Activated CD8-positive, alpha-beta memory T cell treated with anti-CD3 and anti-CD28 coated beads, Interleukin-2, amount 50 U/mL, for 1 hour (primary cell): Measurements from ENCODE around the gene CBARP.

Experiments
- DNase-seq: peaks from one replicate; pipeline ENCODE4 v3.0.0-alpha.2; 2020; ENCODE audit errors: extremely low read depth

Gene CBARP

GRCh38 chr19:1239420-1239795, 1.6 kb upstream of the CBARP start:
- no peak for DNase-seq

- no peak for DNase-seq
Observed at GRCh38 chr19:1238369-1239303, 831 bp upstream of the CBARP start.

GRCh38 chr19:1237027-1237659, 662 bp downstream of the CBARP start:
- no peak for DNase-seq

- DNase-seq: no peak
Observed at GRCh38 chr19:1236576-1236975, 1.2 kb downstream of the CBARP start.

GRCh38 chr19:1235625-1236538, 1.9 kb downstream of the CBARP start:
- DNase-seq: no peak

- DNase-seq: no peak
Observed at GRCh38 chr19:1234955-1235380, 2.8 kb downstream of the CBARP start.

GRCh38 chr19:1234051-1234954, 3.5 kb downstream of the CBARP start:
- DNase-seq: no peak

- no peak for DNase-seq
Observed at GRCh38 chr19:1233115-1233667, 4.6 kb downstream of the CBARP start.

GRCh38 chr19:1232652-1233072, 5.1 kb downstream of the CBARP start:
- DNase-seq: no peak

- no peak for DNase-seq
Observed at GRCh38 chr19:1231729-1232637, 5.8 kb downstream of the CBARP start.

- DNase-seq: no peak
Observed at GRCh38 chr19:1230783-1231489, 6.9 kb downstream of the CBARP start.

GRCh38 chr19:1229924-1230782, 7.7 kb downstream of the CBARP start:
- DNase-seq: no peak

GRCh38 chr19:1229056-1229923, 8.5 kb downstream of the CBARP start:
- DNase-seq: no peak

- no peak for DNase-seq
Observed at GRCh38 chr19:1228161-1228957, 9.4 kb downstream of the CBARP start.

GRCh38 chr19:1227304-1228054, 10.3 kb downstream of the CBARP start:
- DNase-seq: no peak
